ENCODE measurements around the gene FSTL4.

The FSTL4 gene

GRCh38 chr5:133150909-133151544, 461.3 kb downstream of the FSTL4 start:
- no peak for TF ChIP-seq CTCF (IDR thresholded peaks at IDR 0.05)

DNA sequence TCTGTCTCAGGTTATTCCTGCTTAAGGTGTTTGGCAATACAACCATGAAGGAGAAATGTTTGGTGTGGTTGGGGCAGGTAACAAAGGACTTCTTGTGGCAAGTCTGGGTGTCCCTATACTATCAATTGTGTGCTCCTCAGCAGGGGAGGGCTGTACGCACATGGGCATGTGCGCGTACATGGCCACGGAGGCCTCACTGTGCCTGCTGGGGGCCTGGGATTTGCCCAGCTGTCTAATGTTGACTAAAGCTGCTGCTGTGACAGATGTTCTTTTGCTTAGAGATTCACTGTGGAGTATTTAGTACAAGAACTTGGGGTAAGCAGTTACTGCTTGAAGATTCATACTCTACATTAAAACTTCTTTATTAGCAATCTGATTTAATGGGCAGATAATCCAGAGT, 463.0 kb downstream of the FSTL4 start:
- TF ChIP-seq CTCF (IDR thresholded peaks at IDR 0.05): no peak

DNA sequence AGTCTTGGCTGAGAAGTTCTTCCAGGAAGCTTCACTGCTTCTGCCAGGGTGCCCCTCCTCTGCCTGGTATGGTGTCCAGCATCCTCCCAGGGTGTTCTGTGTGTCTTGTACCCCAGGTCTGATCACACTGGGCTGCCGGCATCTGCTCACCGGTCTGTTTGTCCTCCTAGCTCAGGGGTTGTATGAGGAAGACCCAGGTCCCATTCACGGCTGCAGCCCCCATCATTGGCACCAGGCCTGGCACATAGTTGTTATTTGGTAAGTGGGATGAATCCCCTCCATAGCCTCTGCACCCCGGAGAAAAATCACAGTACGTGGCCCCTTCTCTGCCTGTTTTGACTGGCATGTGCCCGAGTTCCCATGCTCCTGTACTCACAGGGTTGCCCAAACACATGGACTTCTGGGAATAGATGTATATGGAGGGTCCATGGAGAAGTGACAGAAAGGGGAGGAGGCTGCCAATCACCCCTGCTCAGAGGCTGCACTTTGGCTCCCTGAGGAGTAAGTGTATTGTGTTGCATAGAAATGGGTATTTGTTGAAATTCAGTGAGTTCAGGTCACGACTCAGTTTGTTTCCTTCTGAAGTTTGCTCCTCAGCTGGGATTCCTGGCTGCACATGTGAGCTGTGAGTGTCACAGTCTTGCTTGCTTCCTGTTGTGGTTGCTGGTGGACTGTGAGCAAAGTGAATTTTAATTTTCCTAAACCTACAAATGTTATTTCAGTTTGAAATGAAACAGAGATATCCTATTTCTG, 464.4 kb downstream of the FSTL4 start:
- TF ChIP-seq CTCF (IDR thresholded peaks at IDR 0.05): no peak

DNA sequence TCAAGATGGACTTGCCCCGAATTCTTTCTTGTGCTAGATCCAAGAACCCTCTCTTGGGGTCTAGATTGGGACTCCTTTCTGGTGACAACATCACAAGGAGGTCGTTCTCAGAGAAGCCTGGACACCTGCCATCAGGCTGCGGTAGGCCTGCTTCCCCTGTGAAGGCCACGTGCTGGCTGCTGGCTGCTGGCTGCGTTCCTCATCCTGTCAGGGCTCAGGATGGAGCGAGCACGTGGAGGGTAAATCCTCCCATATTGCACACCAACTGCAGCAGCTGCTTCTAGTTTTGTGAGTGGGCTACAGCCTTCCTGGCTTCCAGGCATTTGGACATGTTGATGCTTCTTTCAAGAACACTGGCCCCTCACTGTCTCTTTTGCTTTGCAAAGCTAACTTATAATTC, 464.9 kb downstream of the FSTL4 start:
- no peak for TF ChIP-seq CTCF (IDR thresholded peaks at IDR 0.05)

Data from LNCAP (cell line).